ENCODE measurements around the gene CALML5. TPM values are rescaled to one million over a fixed set of nuclear protein-coding genes. Genes with fewer than 3 reads are reported as not detected.

The CALML5 gene
- total RNA-seq, 4 donors from 2014 or later = not detected

GRCh38 chr10:5460468-5461202 lies 38.7 kb downstream of the CALML5 start:
- H3K36me3 ChIP-seq = peaks cover 0 to 27% (median 13%) of the 10 kb centered on the region in 4 donors
- in situ Hi-C loops (cut with MboI; ENCODE audit: low pct_ligation_motif_present in 1 of 4, low pct_unique_long_range_greater_than_20kb in 1 of 4, low sequenced_read_pairs in 3 of 4) = no loop called here
- H3K9me3 ChIP-seq = no peaks in the 10 kb centered on the region
- H3K4me3 ChIP-seq = no peak overlapping the region
- no peaks in the 10 kb centered on the region for H3K27me3 ChIP-seq
- no peak overlapping the region for H3K27ac ChIP-seq
- intact Hi-C loops (cut with DNase I; ENCODE audit: low total_unique reads) = no loop called here
- DNase-seq = no peak
- WGBS, 2 donors (ENCODE audit: low coverage in 1 of 2) = 88 to 92% methylated on average over 11 to 14 of the region's 14 CpGs
- no peak for TF ChIP-seq EP300 (IDR thresholded peaks at IDR 0.05; ENCODE audit: low read depth)
- TF ChIP-seq POLR2A (IDR thresholded peaks at IDR 0.05) = no peak
- no peak for TF ChIP-seq POLR2AphosphoS5 (IDR thresholded peaks at IDR 0.05)
- no peak for TF ChIP-seq CTCF (IDR thresholded peaks at IDR 0.05)
- peaks cover 0 to 13% (median 9%) of the 10 kb centered on the region in 4 donors for H3K4me1 ChIP-seq

- Histone ChIP-seq H3K4me1 (peaks cover 0 to 7% (median 3%) of the 10 kb centered on the region in 4 donors), H3K4me3 (no peak overlapping the region), H3K27ac (no peak overlapping the region), H3K9me3 (no peaks in the 10 kb centered on the region), H3K27me3 (no peaks in the 10 kb centered on the region), H3K36me3 (peaks cover 0 to 41% (median 21%) of the 10 kb centered on the region in 4 donors)
- in situ Hi-C loops (cut with MboI; ENCODE audit: low pct_ligation_motif_present in 1 of 4, low pct_unique_long_range_greater_than_20kb in 1 of 4, low sequenced_read_pairs in 3 of 4) = no loop called here
- intact Hi-C loops (cut with DNase I; ENCODE audit: low total_unique reads) = loop anchor here (10.0 kb wide), 1 partner anchor 106 kb away; no protein-coding TSS in a partner anchor
- no peak for DNase-seq
- TF ChIP-seq CTCF (IDR thresholded peaks at IDR 0.05) = no peak
- no peak for TF ChIP-seq EP300 (IDR thresholded peaks at IDR 0.05; ENCODE audit: low read depth)
- no peak for TF ChIP-seq POLR2AphosphoS5 (IDR thresholded peaks at IDR 0.05)
- 85 to 92% methylated on average over 8 of the region's 8 CpGs for WGBS, 2 donors (ENCODE audit: low coverage in 1 of 2)
These were observed 40.2 kb downstream of the CALML5 start for GRCh38 chr10:5458949-5459747.

- WGBS, 2 donors (ENCODE audit: low coverage in 1 of 2) = 93 to 94% methylated on average over 1 of the region's 1 CpG
- Histone ChIP-seq H3K27me3 (no peaks in the 10 kb centered on the region), H3K4me3 (no peak overlapping the region), H3K36me3 (peaks cover 0 to 48% (median 24%) of the 10 kb centered on the region in 4 donors), H3K4me1 (peaks cover 0 to 12% (median 3%) of the 10 kb centered on the region in 4 donors), H3K9me3 (no peaks in the 10 kb centered on the region), H3K27ac (no peak overlapping the region)
- DNase-seq = no peak
- TF ChIP-seq EP300 (IDR thresholded peaks at IDR 0.05; ENCODE audit: low read depth) (no peak), POLR2A (IDR thresholded peaks at IDR 0.05) (no peak), POLR2AphosphoS5 (IDR thresholded peaks at IDR 0.05) (peak in 2 of 3 donors; percentile 12 to 41), CTCF (IDR thresholded peaks at IDR 0.05) (no peak)
- in situ Hi-C loops (cut with MboI; ENCODE audit: low pct_ligation_motif_present in 1 of 4, low pct_unique_long_range_greater_than_20kb in 1 of 4, low sequenced_read_pairs in 3 of 4) = no loop called here
- intact Hi-C loops (cut with DNase I; ENCODE audit: low total_unique reads) = loop anchor here (10.0 kb wide), 1 partner anchor 106 kb away; no protein-coding TSS in a partner anchor
These were observed 40.9 kb downstream of the CALML5 start for GRCh38 chr10:5458425-5458824.

GRCh38 chr10:5457741-5458140 lies 41.6 kb downstream of the CALML5 start:
- DNase-seq = no peak
- Histone ChIP-seq H3K4me3 (no peak overlapping the region), H3K9me3 (no peaks in the 10 kb centered on the region), H3K36me3 (peaks cover 0 to 55% (median 27%) of the 10 kb centered on the region in 4 donors), H3K4me1 (peaks cover 0 to 12% (median 6%) of the 10 kb centered on the region in 4 donors), H3K27me3 (no peaks in the 10 kb centered on the region), H3K27ac (no peak overlapping the region)
- no peak for TF ChIP-seq POLR2A (IDR thresholded peaks at IDR 0.05)
- TF ChIP-seq POLR2AphosphoS5 (IDR thresholded peaks at IDR 0.05) = peak in 1 of 3 donors; percentile 22
- WGBS, 2 donors (ENCODE audit: low coverage in 1 of 2) = 56 to 86% methylated on average over 3 of the region's 3 CpGs
- in situ Hi-C loops (cut with MboI; ENCODE audit: low pct_ligation_motif_present in 1 of 4, low pct_unique_long_range_greater_than_20kb in 1 of 4, low sequenced_read_pairs in 3 of 4) (no loop called here), intact Hi-C loops (cut with DNase I; ENCODE audit: low total_unique reads) (loop anchor here (10.0 kb wide), 1 partner anchor 107 kb away; no protein-coding TSS in a partner anchor)

All from transverse colon (tissue), 4 donors.